GM19193 (cell line): Measurements from ENCODE around the gene NMU.
A peak's percentile ranks its signal among the peaks of the same experiment; 100 is the strongest.

Source experiments
- POLR2A ChIP-seq: IDR thresholded peaks from 4 replicates; pipeline ENCODE4 v1.6.1; 2011; ENCODE audit not compliant: insufficient read depth, insufficient read length; ENCODE audit errors: extremely low read depth

The NMU gene

DNA sequence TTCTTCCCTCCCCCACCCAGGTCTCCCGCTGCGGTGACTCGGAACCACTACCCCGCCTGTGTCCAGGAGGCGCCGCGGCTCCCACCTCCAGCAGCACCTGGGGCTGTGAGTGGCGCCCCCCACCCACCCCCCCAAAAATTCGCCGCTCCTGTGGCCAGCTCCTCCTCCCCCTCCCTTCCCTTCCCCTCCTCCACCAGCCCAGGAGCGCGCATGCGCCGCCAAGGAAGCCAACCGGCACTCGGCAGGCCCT, 89.7 kb downstream of the NMU start:
- no peak for TF ChIP-seq POLR2A

DNA sequence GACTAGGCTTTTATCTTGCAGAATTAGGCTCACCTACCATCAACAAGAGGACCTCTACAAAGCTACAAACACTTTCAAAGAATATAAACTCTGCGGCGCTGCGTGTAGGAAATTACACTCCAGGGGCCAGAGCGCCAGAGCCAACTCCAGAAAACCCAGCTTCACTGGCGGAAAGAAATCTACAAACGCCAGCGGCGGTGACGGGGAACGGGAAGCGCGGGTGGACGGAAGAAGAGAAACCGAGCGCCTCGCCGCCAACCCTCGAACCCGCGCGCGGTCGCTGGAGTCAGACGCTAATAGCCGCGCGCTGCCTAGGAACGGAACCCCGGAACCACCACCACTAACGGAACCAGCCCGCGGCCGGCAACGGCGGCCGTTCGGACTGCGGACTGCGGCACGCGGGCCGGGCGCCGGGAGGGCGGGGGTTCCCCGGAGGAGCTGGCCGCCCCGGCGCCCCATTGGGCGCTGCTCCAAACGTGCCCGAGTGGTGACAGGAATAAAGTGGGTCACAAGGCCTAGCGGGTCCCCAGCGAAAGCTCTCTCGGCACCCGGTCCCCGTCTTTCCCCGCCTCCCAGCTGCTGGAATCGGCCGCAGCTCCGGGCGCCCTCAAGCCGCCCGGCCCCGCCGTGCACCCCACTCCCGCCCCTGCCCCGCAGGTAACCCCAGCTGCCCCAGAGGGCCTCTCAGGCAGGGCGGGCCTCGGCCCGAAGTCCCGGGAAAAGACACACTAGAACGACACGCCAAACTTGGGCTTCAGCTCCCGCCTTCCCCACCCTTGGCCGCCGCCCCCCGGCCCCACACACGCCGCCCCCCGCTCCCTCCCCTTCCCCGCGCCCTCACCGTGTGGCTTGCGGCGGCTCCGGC, 90.2 kb downstream of the NMU start:
- TF ChIP-seq POLR2A, result peak; percentile 65
